Lung microvascular endothelial cell (primary cell): ENCODE measurements around the gene PPP4R2. TPM values are rescaled to one million over a fixed set of nuclear protein-coding genes. Genes with fewer than 3 reads are reported as not detected.

Experiments used
- DNase-seq, 2 donors: peaks; one replicate each; pipeline versions ENCODE4 v3.0.0 to v3.0.0-alpha.2; 2010; ENCODE audit warnings: low read depth in 2 of 2
- total RNA-seq: library from RNA; depleted of rRNA; stranded (reverse); fragments of >200 nt; gene quantifications from 2 replicates; pipeline ENCODE4 v1.2.1, GENCODE V29; 2014

Gene PPP4R2
- total RNA-seq, 1 donor from 2014 or later = 57.7 TPM

GRCh38 chr3:73110530-73110929 is 113.9 kb downstream of the PPP4R2 start:
- no peak for DNase-seq

GRCh38 chr3:73114711-73115110 is 118.1 kb downstream of the PPP4R2 start:
- DNase-seq = no peak

- DNase-seq = no peak
Measured at GRCh38 chr3:73115806-73116205, 119.2 kb downstream of the PPP4R2 start.

Other genes with a start within 250 kb of the PPP4R2 start
- gene SHQ1, start 148.4 kb upstream of the PPP4R2 start, total RNA-seq = 9.8 and 11.3 TPM in 2 replicates
- under 0.01 and 0.22 TPM in 2 replicates for gene GXYLT2, start 108.8 kb upstream of the PPP4R2 start, total RNA-seq
- gene EBLN2, start 64.8 kb downstream of the PPP4R2 start, total RNA-seq = 2.0 and 3.0 TPM in 2 replicates